H1 (cell line): ENCODE data around the gene TFF2. TPM values are rescaled to one million over a fixed set of nuclear protein-coding genes. Genes with fewer than 3 reads are reported as not detected.

Experiments used
- CTCF ChIA-PET: fragments of 300-600 bp; sonication (Branson Sonifier 250); formaldehyde crosslinking; loops from one replicate; lab custom pipeline; 2021; ENCODE audit not compliant: partially characterized antibody; lab: Charles Lee
- POLR2A ChIA-PET: fragments of 300-600 bp; sonication (Branson Sonifier 250); formaldehyde crosslinking; loops from one replicate; lab custom pipeline; 2021; ENCODE audit warnings: inconsistent platforms; ENCODE audit not compliant: partially characterized antibody; lab: Charles Lee
- DNase-seq, 2 experiments: peaks; one replicate each; pipeline versions ENCODE4 v3.0.0 to v3.0.0-alpha.2; 2010 to 2022; ENCODE audit warnings: low spot score in 2 of 2, low read depth in 1 of 2, mixed read lengths in 1 of 2
- FAIRE-seq: peaks from 2 replicates; lab custom pipeline; 2011; peaks lifted over from hg19 to GRCh38; lab: Jason Lieb, UNC
- H2AFZ ChIP-seq: 2 replicates; pipeline ENCODE4 v1.8.1; 2012; ENCODE audit warnings: low read length, inconsistent platforms
- H2AK5ac ChIP-seq: 2 replicates; pipeline ENCODE4 v1.6.1; 2013; ENCODE audit warnings: low read depth, low read length
- H2BK120ac ChIP-seq: replicated peaks from 2 replicates; pipeline ENCODE3; 2013; ENCODE audit warnings: low read depth, low read length, inconsistent platforms
- H2BK12ac ChIP-seq: 2 replicates; pipeline ENCODE4 v1.6.1; 2013; ENCODE audit warnings: low read depth, low read length
- H2BK15ac ChIP-seq: 2 replicates; pipeline ENCODE4 v1.6.1; 2013; ENCODE audit warnings: low read length
- H2BK20ac ChIP-seq: 2 replicates; pipeline ENCODE4 v1.6.1; 2013; ENCODE audit warnings: low read length
- H2BK5ac ChIP-seq: 2 replicates; pipeline ENCODE4 v1.6.1; 2013; ENCODE audit warnings: low read depth, low read length
- H3K14ac ChIP-seq: 2 replicates; pipeline ENCODE4 v1.6.1; 2013; ENCODE audit warnings: inconsistent platforms; ENCODE audit not compliant: insufficient read length
- H3K18ac ChIP-seq: 2 replicates; pipeline ENCODE4 v1.6.1; 2013; ENCODE audit warnings: low read length; ENCODE audit errors: extremely low read depth
- H3K23ac ChIP-seq: 2 replicates; pipeline ENCODE4 v1.6.1; 2013; ENCODE audit warnings: inconsistent platforms; ENCODE audit not compliant: insufficient read length
- H3K23me2 ChIP-seq: 2 replicates; pipeline ENCODE4 v1.6.1; 2013; ENCODE audit warnings: low read depth, low read length
- H3K27ac ChIP-seq: 2 replicates; pipeline ENCODE4 v1.6.1; 2011; ENCODE audit warnings: low read depth, low read length, inconsistent platforms
- H3K27me3 ChIP-seq, 4 experiments: replicated peaks in 1 of 4; 1 replicate in 1 of 4; 2 replicates in 3 of 4; pipeline versions ENCODE4 v1.6.1 to v1.8.1; 2011 to 2013; ENCODE audit warnings: low read length in 3 of 4, mild to moderate bottlenecking in 3 of 4, inconsistent platforms in 2 of 4, mixed read lengths in 2 of 4, moderate library complexity in 1 of 4; ENCODE audit not compliant: control insufficient read depth in 3 of 4, insufficient read depth in 3 of 4; ENCODE audit errors: extremely low read depth in 1 of 4
- H3K36me3 ChIP-seq, 4 experiments: 2 replicates each; pipeline versions ENCODE4 v1.6.1 to v1.8.1; 2011 to 2013; ENCODE audit warnings: mild to moderate bottlenecking in 4 of 4, low read length in 3 of 4, moderate library complexity in 2 of 4, control low read depth in 1 of 4, inconsistent platforms in 1 of 4; ENCODE audit not compliant: insufficient read depth in 4 of 4, control insufficient read depth in 2 of 4
- H3K4ac ChIP-seq: replicated peaks from 2 replicates; pipeline ENCODE3; 2013; ENCODE audit warnings: low read length, low read depth, mixed read lengths, inconsistent platforms; ENCODE audit not compliant: insufficient read length
- H3K4me1 ChIP-seq, 4 experiments: replicated peaks in 1 of 4; 1 replicate in 1 of 4; 2 replicates in 3 of 4; pipeline versions ENCODE4 v1.6.1 to v1.8.1; 2011 to 2013; ENCODE audit warnings: low read length in 3 of 4, inconsistent platforms in 2 of 4, mixed read lengths in 1 of 4; ENCODE audit not compliant: insufficient read depth in 4 of 4, control insufficient read depth in 3 of 4
- H3K4me2 ChIP-seq, 2 experiments: 2 replicates each; pipeline versions ENCODE4 v1.6.1 to v1.8.1; 2011 to 2013; ENCODE audit warnings: low read depth in 2 of 2, low read length in 2 of 2, control low read depth in 1 of 2, inconsistent platforms in 1 of 2, mild to moderate bottlenecking in 1 of 2; ENCODE audit not compliant: insufficient read depth in 1 of 2
- H3K4me3 ChIP-seq, 4 experiments: fragments of 200-600, 300-600 bp in 1 of 4; sonication (generic), shearing (Covaris generic), sonication (Bioruptor Twin) in 1 of 4; 2 replicates each; pipeline versions ENCODE4 v1.5.1 to v1.8.1; 2011 to 2016; ENCODE audit warnings: low read length in 4 of 4, low read depth in 3 of 4, control low read depth in 2 of 4, inconsistent platforms in 2 of 4, mild to moderate bottlenecking in 2 of 4, mixed read lengths in 1 of 4, moderate library complexity in 1 of 4; ENCODE audit not compliant: insufficient read depth in 2 of 4; ENCODE audit errors: extremely low read depth in 1 of 4
- H3K56ac ChIP-seq: replicated peaks from 2 replicates; pipeline ENCODE3; 2013; ENCODE audit warnings: low read depth, mild to moderate bottlenecking, mixed read lengths, low read length, inconsistent platforms; ENCODE audit not compliant: insufficient read length
- H3K79me1 ChIP-seq: 2 replicates; pipeline ENCODE4 v1.6.1; 2013; ENCODE audit warnings: low read depth, low read length, control low read depth
- H3K79me2 ChIP-seq, 2 experiments: 2 replicates each; pipeline versions ENCODE4 v1.6.1 to v1.8.1; 2012 to 2013; ENCODE audit warnings: low read length in 2 of 2, mild to moderate bottlenecking in 2 of 2, inconsistent platforms in 1 of 2; ENCODE audit not compliant: insufficient read depth in 2 of 2, control insufficient read depth in 1 of 2
- H3K9ac ChIP-seq, 4 experiments: replicated peaks in 1 of 4; 1 replicate in 1 of 4; 2 replicates in 3 of 4; pipeline versions ENCODE4 v1.6.1 to v1.8.1; 2011 to 2013; ENCODE audit warnings: low read depth in 3 of 4, low read length in 3 of 4, control low read depth in 2 of 4, mild to moderate bottlenecking in 2 of 4, moderate library complexity in 2 of 4, inconsistent platforms in 1 of 4; ENCODE audit errors: extremely low read depth in 1 of 4
- H3K9me3 ChIP-seq, 2 experiments: 2 replicates each; pipeline versions ENCODE4 v1.6.1 to v1.8.1; 2012 to 2013; ENCODE audit warnings: mild to moderate bottlenecking in 2 of 2, moderate library complexity in 2 of 2, control low read depth in 1 of 2, inconsistent platforms in 1 of 2, low read depth in 1 of 2, low read length in 1 of 2, mixed read lengths in 1 of 2; ENCODE audit not compliant: insufficient read depth in 2 of 2
- H4K20me1 ChIP-seq, 2 experiments: replicated peaks in 1 of 2; 2 replicates each; pipeline versions ENCODE3 to v1.8.1; 2011 to 2013; ENCODE audit warnings: inconsistent platforms in 2 of 2, low read length in 2 of 2, mild to moderate bottlenecking in 1 of 2; ENCODE audit not compliant: insufficient read depth in 2 of 2, control insufficient read depth in 1 of 2
- H4K5ac ChIP-seq: 2 replicates; pipeline ENCODE4 v1.6.1; 2013; ENCODE audit warnings: low read length, low read depth, mixed read lengths, inconsistent platforms; ENCODE audit not compliant: insufficient read length
- H4K8ac ChIP-seq: 2 replicates; pipeline ENCODE4 v1.8.0; 2013; ENCODE audit warnings: mild to moderate bottlenecking, moderate library complexity, low read length, inconsistent platforms; ENCODE audit not compliant: insufficient read depth; ENCODE audit errors: extremely low read depth
- H4K91ac ChIP-seq: replicated peaks from 2 replicates; pipeline ENCODE3; 2013; ENCODE audit warnings: low read length, mixed read lengths, inconsistent platforms; ENCODE audit not compliant: insufficient read length
- BACH1 ChIP-seq: IDR thresholded peaks from 2 replicates; pipeline ENCODE4 v1.6.1; 2012; ENCODE audit warnings: low read length, improper control_type of control experiment
- CBX5 ChIP-seq: fragments of 300-800, 300-1000 bp; sonication (generic); IDR thresholded peaks from 2 replicates; pipeline ENCODE4 v1.7.1; 2016; ENCODE audit warnings: antibody characterized with exemption, low read length, low read depth
- CHD2 ChIP-seq: IDR thresholded peaks from 2 replicates; pipeline ENCODE4 v1.6.1; 2012; ENCODE audit warnings: low read length, improper control_type of control experiment
- CTBP2 ChIP-seq: IDR thresholded peaks from 2 replicates; pipeline ENCODE4 v1.7.0; 2011; ENCODE audit warnings: borderline replicate concordance, mild to moderate bottlenecking, moderate library complexity, mixed read lengths, low read length; ENCODE audit not compliant: insufficient read depth, insufficient read length
- E2F6 ChIP-seq: IDR thresholded peaks from 2 replicates; pipeline ENCODE4 v1.6.1; 2012; ENCODE audit warnings: inconsistent platforms
- HDAC6 ChIP-seq: IDR thresholded peaks from one replicate; pipeline ENCODE4 v1.7.1; 2012; ENCODE audit warnings: low read depth, mild to moderate bottlenecking, inconsistent platforms, low read length, moderate library complexity
- JUN ChIP-seq: IDR thresholded peaks from 2 replicates; pipeline ENCODE4 v1.6.1; 2011; ENCODE audit warnings: low read depth, mild to moderate bottlenecking, improper control_type of control experiment, low read length
- RFX5 ChIP-seq: IDR thresholded peaks from 2 replicates; pipeline ENCODE4 v1.6.1; 2011; ENCODE audit warnings: low read depth, low read length, improper control_type of control experiment, borderline replicate concordance
- SAP30 ChIP-seq: fragments of 300-600 bp; sonication (generic); IDR thresholded peaks from 2 replicates; pipeline ENCODE4 v1.7.1; 2012; ENCODE audit warnings: low read length, moderate library complexity, mild to moderate bottlenecking, inconsistent platforms; ENCODE audit not compliant: insufficient read depth, insufficient replicate concordance
- SP2 ChIP-seq: IDR thresholded peaks from 2 replicates; pipeline ENCODE4 v1.6.1; 2012; ENCODE audit warnings: mild to moderate bottlenecking, low read length, inconsistent platforms
- SP4 ChIP-seq: IDR thresholded peaks from 2 replicates; pipeline ENCODE4 v1.6.1; 2012; ENCODE audit warnings: low read length, inconsistent platforms
- WGBS, 2 experiments: shearing (Covaris generic) in 1 of 2; methylation state at CpG; one replicate each; pipeline versions ENCODE4 v1.1.6 to v1.1.7; 2013 to 2015; ENCODE audit warnings: low lambda C conversion rate in 2 of 2, mixed read lengths in 2 of 2, inconsistent platforms in 1 of 2, low coverage in 1 of 2, missing lambda C conversion rate in 1 of 2; ENCODE audit not compliant: insufficient replicate concordance in 2 of 2, insufficient coverage in 1 of 2, insufficient read length in 1 of 2; ENCODE audit errors: extremely low coverage in 1 of 2, missing lambda C conversion rate in 1 of 2; 5-methylcytosine and 5-hydroxymethylcytosine counted together
- polyA plus RNA-seq, 7 experiments: library from polyadenylated mRNA; depleted of rRNA in 3 of 7; stranded (reverse) in 5 of 7; unstranded in 2 of 7; fragments of >200 nt in 5 of 7; fragments of 200-250 nt in 2 of 7; gene quantifications; 1 replicate in 5 of 7; 2 replicates in 1 of 7; 4 replicates in 1 of 7; pipeline versions ENCODE4 v1.2.1 to v1.2.3, GENCODE V29; 2011 to 2013; ENCODE audit warnings: missing spikeins in 2 of 7, mixed read lengths in 2 of 7
- total RNA-seq: library from RNA; stranded (reverse); fragmentation: NEBNext Ultra II Directional; extraction: Animal tissue kit (Norgen Biotek cat#: 25700); gene quantifications from 2 replicates; pipeline ENCODE4 v1.2.1, GENCODE V29; 2021
- TF ChIP-seq, protein P1 (sequence below): IDR thresholded peaks from 2 replicates; pipeline ENCODE4 v1.6.1; 2012; ENCODE audit warnings: low read length, inconsistent platforms

The TFF2 gene
- total and polyA plus RNA-seq, 2 of the 8 experiments (the other 6 are each of a cell fraction or from before 2014, with no cell fraction given): not detected

DNA sequence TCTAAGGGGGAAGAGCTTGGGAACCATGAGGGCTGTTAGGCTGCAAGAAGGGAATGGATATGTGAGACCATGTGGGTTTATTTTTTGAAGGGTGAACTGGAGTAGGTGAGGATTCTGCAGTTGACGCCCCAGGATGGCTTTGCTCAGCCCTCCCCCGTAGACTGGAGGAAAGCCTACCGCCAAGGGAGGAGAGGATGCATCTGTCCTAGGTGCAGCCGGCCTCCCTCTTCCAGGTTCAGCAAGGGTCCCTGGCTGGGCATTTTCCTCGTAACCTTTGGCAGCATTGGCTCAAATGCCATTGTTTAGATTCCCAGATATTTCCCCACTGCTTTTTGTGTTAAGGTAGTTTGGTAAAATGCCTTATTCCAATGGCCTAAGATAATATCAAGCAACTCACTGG lies 52.1 kb downstream of the TFF2 start:
- H2AK5ac ChIP-seq: no peak overlapping the region
- DNase-seq (no peak), FAIRE-seq (no peak)
- no peak overlapping the region for H4K8ac ChIP-seq
- no peaks in the 10 kb centered on the region for H3K27me3 ChIP-seq
- H3K14ac ChIP-seq: no peak overlapping the region
- H3K23me2 ChIP-seq: peaks cover 1% of the 10 kb centered on the region; the same call in 1 of the 2 replicates
- no peak overlapping the region for H2BK5ac ChIP-seq
- no peak overlapping the region for H3K4me3 ChIP-seq
- no peak overlapping the region for H3K27ac ChIP-seq
- H3K4me1 ChIP-seq: no peaks in the 10 kb centered on the region
- H2BK20ac ChIP-seq: no peak overlapping the region
- H2BK120ac ChIP-seq: no peak overlapping the region
- WGBS, 2 experiments: 80% methylated on average over 4 of the region's 5 CpGs; no CpG with 5 or more reads in 1 of the 2 experiments
- no peak overlapping the region for H3K18ac ChIP-seq
- ChIA-PET CTCF (interaction anchor here (0.7 to 6.5 kb wide), 4 partner anchors 10 to 47 kb away, joined by 3 to 36 read pairs (median 4); no protein-coding TSS in a partner anchor), POLR2A (interaction anchor here (1.1 kb wide), 1 partner anchor 36 kb away, joined by 3 read pairs; no protein-coding TSS in a partner anchor)
- H3K4ac ChIP-seq: no peak overlapping the region
- no peak overlapping the region for H4K5ac ChIP-seq
- no peak overlapping the region for H2AFZ ChIP-seq
- peaks cover 0 to 2% of the 10 kb centered on the region in 2 experiments for H4K20me1 ChIP-seq
- no peak overlapping the region for H2BK15ac ChIP-seq
- no peaks in the 10 kb centered on the region for H3K79me2 ChIP-seq
- no peak overlapping the region for H3K56ac ChIP-seq
- no peak overlapping the region for H4K91ac ChIP-seq
- H3K36me3 ChIP-seq: no peaks in the 10 kb centered on the region
- H3K9me3 ChIP-seq: no peaks in the 10 kb centered on the region
- no peak overlapping the region for H3K4me2 ChIP-seq
- no peak overlapping the region; a peak in 1 of 7 replicates for H3K9ac ChIP-seq
- no peak overlapping the region for H2BK12ac ChIP-seq
- no peak overlapping the region for H3K23ac ChIP-seq
- peaks cover under 1% of the 10 kb centered on the region; the same call in 1 of the 2 replicates for H3K79me1 ChIP-seq
- TF ChIP-seq SP4 (no peak), CBX5 (no peak), HDAC6 (no peak), CHD2 (no peak), JUN (no peak), SP2 (no peak), E2F6 (no peak), CTBP2 (no peak), SAP30 (no peak), RFX5 (no peak), BACH1 (no peak)
- TF ChIP-seq, protein P1, sequence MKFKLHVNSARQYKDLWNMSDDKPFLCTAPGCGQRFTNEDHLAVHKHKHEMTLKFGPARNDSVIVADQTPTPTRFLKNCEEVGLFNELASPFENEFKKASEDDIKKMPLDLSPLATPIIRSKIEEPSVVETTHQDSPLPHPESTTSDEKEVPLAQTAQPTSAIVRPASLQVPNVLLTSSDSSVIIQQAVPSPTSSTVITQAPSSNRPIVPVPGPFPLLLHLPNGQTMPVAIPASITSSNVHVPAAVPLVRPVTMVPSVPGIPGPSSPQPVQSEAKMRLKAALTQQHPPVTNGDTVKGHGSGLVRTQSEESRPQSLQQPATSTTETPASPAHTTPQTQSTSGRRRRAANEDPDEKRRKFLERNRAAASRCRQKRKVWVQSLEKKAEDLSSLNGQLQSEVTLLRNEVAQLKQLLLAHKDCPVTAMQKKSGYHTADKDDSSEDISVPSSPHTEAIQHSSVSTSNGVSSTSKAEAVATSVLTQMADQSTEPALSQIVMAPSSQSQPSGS: no peak
